Vagina (tissue), 2 donors: ENCODE results near the gene STXBP1. TPM values are rescaled to one million over a fixed set of nuclear protein-coding genes. Genes with fewer than 3 reads are reported as not detected.

Experiments used
- DNase-seq, 2 donors: peaks; one replicate each; pipeline ENCODE4 v3.0.0-alpha.2; 2017; ENCODE audit errors: extremely low spot score in 2 of 2
- H3K27ac ChIP-seq: fragments of 200-600 bp; sonication (generic); one replicate; pipeline ENCODE4 v1.5.1; 2019
- H3K27me3 ChIP-seq: fragments of 200-600 bp; sonication (generic); one replicate; pipeline ENCODE4 v1.5.1; 2019
- H3K36me3 ChIP-seq, 2 donors: fragments of 200-600 bp; sonication (generic); one replicate each; pipeline ENCODE4 v1.5.1; 2017 to 2019
- H3K4me1 ChIP-seq: fragments of 200-600 bp; sonication (generic); one replicate; pipeline ENCODE4 v1.5.1; 2019
- H3K4me3 ChIP-seq, 2 donors: fragments of 200-600 bp; sonication (generic); 1 replicate in 1 of 2; 2 replicates in 1 of 2; pipeline ENCODE4 v1.5.1; 2016 to 2019
- H3K9me3 ChIP-seq: fragments of 200-600 bp; sonication (generic); one replicate; pipeline ENCODE4 v1.5.1; 2019
- CTCF ChIP-seq, 3 experiments: fragments of 450-650 bp in 2 of 3; fragments of 200-600 bp in 1 of 3; sonication (generic) in 1 of 3; IDR thresholded peaks; one replicate each; pipeline ENCODE4 v1.5.1; 2017 to 2019; ENCODE audit warnings: antibody characterized with exemption in 3 of 3, mild to moderate bottlenecking in 2 of 3, moderate library complexity in 2 of 3
- POLR2A ChIP-seq, 2 donors: fragments of 450-650 bp; IDR thresholded peaks; one replicate each; pipeline ENCODE4 v1.6.1; 2017; ENCODE audit warnings: antibody characterized with exemption in 2 of 2, mild to moderate bottlenecking in 2 of 2, moderate library complexity in 2 of 2
- POLR2AphosphoS5 ChIP-seq, 2 donors: sonication (generic); formaldehyde crosslinking; IDR thresholded peaks; one replicate each; pipeline ENCODE4 v1.9.0; 2017; ENCODE audit warnings: antibody characterized with exemption in 2 of 2, mild to moderate bottlenecking in 2 of 2, low read depth in 1 of 2; ENCODE audit not compliant: insufficient read depth in 1 of 2
- intact Hi-C: fragments of 100-400 bp; cut with DNase I; formaldehyde crosslinking; loops from one replicate; pipeline ENCODE4 v1.15.1; 2023
- total RNA-seq: library from RNA; depleted of rRNA; stranded (reverse); fragments of >200 nt; gene quantifications from one replicate; pipeline ENCODE4 v1.2.3, GENCODE V29; 2016

STXBP1 gene
- total RNA-seq, 1 donor from 2014 or later: 56.2 TPM

GRCh38 chr9:127644943-127645342, 32.9 kb downstream of the STXBP1 start:
- no peak for DNase-seq
- intact Hi-C loops: no loop called here
- Histone ChIP-seq H3K4me1 (peaks cover 6% of the 10 kb centered on the region), H3K9me3 (no peaks in the 10 kb centered on the region), H3K27ac (no peak overlapping the region), H3K27me3 (no peaks in the 10 kb centered on the region), H3K4me3 (no peak overlapping the region), H3K36me3 (no peaks in the 10 kb centered on the region)
- TF ChIP-seq POLR2AphosphoS5 (IDR thresholded peaks at IDR 0.05; ENCODE audit: insufficient read depth in 1 of 2, low read depth in 1 of 2) (no peak), CTCF (IDR thresholded peaks at IDR 0.05) (no peak), POLR2A (IDR thresholded peaks at IDR 0.05) (no peak)

- Histone ChIP-seq H3K4me1 (peaks cover 6% of the 10 kb centered on the region), H3K9me3 (no peaks in the 10 kb centered on the region), H3K27me3 (no peaks in the 10 kb centered on the region), H3K36me3 (no peaks in the 10 kb centered on the region), H3K4me3 (no peak overlapping the region), H3K27ac (no peak overlapping the region)
- no peak for DNase-seq
- TF ChIP-seq CTCF (IDR thresholded peaks at IDR 0.05): no peak
- no peak for TF ChIP-seq POLR2A (IDR thresholded peaks at IDR 0.05)
- no peak for TF ChIP-seq POLR2AphosphoS5 (IDR thresholded peaks at IDR 0.05; ENCODE audit: insufficient read depth in 1 of 2, low read depth in 1 of 2)
- intact Hi-C loops: no loop called here
Measured at GRCh38 chr9:127647451-127647850, 35.4 kb downstream of the STXBP1 start.

- Histone ChIP-seq H3K4me1 (no peaks in the 10 kb centered on the region), H3K27me3 (no peaks in the 10 kb centered on the region), H3K36me3 (peaks cover 0 to 9% of the 10 kb centered on the region in 2 donors), H3K27ac (no peak overlapping the region), H3K9me3 (no peaks in the 10 kb centered on the region), H3K4me3 (no peak overlapping the region)
- intact Hi-C loops: no loop called here
- DNase-seq: no peak
- TF ChIP-seq CTCF (IDR thresholded peaks at IDR 0.05) (no peak), POLR2AphosphoS5 (IDR thresholded peaks at IDR 0.05; ENCODE audit: insufficient read depth in 1 of 2, low read depth in 1 of 2) (no peak), POLR2A (IDR thresholded peaks at IDR 0.05) (no peak)
Measured at GRCh38 chr9:127650518-127650917, 38.4 kb downstream of the STXBP1 start.

- no peaks in the 10 kb centered on the region for H3K27me3 ChIP-seq
- H3K4me1 ChIP-seq: no peaks in the 10 kb centered on the region
- no peaks in the 10 kb centered on the region for H3K9me3 ChIP-seq
- intact Hi-C loops: no loop called here
- TF ChIP-seq POLR2A (IDR thresholded peaks at IDR 0.05) (no peak), POLR2AphosphoS5 (IDR thresholded peaks at IDR 0.05; ENCODE audit: insufficient read depth in 1 of 2, low read depth in 1 of 2) (no peak), CTCF (IDR thresholded peaks at IDR 0.05) (no peak)
- DNase-seq: no peak
- no peak overlapping the region for H3K4me3 ChIP-seq
- H3K36me3 ChIP-seq: peaks cover 0 to 9% of the 10 kb centered on the region in 2 donors
- no peak overlapping the region for H3K27ac ChIP-seq
Measured at GRCh38 chr9:127651697-127652610, 39.9 kb downstream of the STXBP1 start.

GRCh38 chr9:127652733-127653132, 40.7 kb downstream of the STXBP1 start:
- no peaks in the 10 kb centered on the region for H3K27me3 ChIP-seq
- H3K4me3 ChIP-seq: no peak overlapping the region
- intact Hi-C loops: no loop called here
- H3K36me3 ChIP-seq: peaks cover 0 to 9% of the 10 kb centered on the region in 2 donors
- no peaks in the 10 kb centered on the region for H3K4me1 ChIP-seq
- H3K9me3 ChIP-seq: no peaks in the 10 kb centered on the region
- no peak for DNase-seq
- TF ChIP-seq POLR2A (IDR thresholded peaks at IDR 0.05) (no peak), CTCF (IDR thresholded peaks at IDR 0.05) (no peak), POLR2AphosphoS5 (IDR thresholded peaks at IDR 0.05; ENCODE audit: insufficient read depth in 1 of 2, low read depth in 1 of 2) (no peak)
- no peak overlapping the region for H3K27ac ChIP-seq
